Stimulated activated CD4-positive, alpha-beta T cell treated with anti-CD3 and anti-CD28 coated beads, Interleukin-1b, Interleukin-23, amount 100 ng/mL, for 1 hour (primary cell): Measurements from ENCODE around the gene RPS14.

Experiments used
- DNase-seq, 2 donors: peaks; one replicate each; pipeline ENCODE4 v3.0.0-alpha.2; 2020; ENCODE audit warnings: low read depth in 2 of 2

The RPS14 gene

DNA sequence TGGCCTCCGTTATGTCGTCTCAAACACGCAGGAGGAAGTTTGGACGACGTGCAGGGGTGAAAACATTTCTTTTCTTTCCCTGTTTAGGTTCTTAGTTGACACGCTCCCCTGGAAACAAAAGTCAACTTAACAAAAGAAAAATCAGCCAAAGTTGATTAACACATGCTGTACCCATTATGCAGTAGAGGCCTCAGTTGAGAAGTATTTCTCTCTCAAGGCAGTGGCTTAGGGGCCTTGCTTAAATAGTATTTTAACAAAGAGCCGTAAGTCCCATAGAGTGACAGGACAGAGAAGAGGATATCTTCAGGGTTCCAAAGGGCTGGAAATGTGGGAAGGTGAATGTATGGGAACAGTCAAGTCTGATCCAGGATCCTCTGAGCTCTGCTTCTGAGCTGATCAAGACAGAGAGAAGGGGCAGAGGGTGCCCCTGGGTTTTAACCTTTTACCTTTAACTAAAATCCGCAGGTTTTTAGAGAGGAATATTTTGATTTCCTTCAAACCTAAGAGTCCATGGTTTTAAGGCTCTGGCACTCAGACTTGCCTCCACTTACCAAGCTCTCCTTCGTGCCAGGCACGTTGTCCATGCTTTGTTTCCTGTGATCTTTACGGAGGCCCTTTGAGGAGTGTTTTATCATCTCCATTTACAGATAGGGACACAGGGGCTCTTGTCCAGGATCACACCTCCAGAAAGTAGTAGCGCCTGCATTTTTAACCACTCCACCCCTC is 36.2 kb downstream of the RPS14 start:
- DNase-seq, result no peak

DNA sequence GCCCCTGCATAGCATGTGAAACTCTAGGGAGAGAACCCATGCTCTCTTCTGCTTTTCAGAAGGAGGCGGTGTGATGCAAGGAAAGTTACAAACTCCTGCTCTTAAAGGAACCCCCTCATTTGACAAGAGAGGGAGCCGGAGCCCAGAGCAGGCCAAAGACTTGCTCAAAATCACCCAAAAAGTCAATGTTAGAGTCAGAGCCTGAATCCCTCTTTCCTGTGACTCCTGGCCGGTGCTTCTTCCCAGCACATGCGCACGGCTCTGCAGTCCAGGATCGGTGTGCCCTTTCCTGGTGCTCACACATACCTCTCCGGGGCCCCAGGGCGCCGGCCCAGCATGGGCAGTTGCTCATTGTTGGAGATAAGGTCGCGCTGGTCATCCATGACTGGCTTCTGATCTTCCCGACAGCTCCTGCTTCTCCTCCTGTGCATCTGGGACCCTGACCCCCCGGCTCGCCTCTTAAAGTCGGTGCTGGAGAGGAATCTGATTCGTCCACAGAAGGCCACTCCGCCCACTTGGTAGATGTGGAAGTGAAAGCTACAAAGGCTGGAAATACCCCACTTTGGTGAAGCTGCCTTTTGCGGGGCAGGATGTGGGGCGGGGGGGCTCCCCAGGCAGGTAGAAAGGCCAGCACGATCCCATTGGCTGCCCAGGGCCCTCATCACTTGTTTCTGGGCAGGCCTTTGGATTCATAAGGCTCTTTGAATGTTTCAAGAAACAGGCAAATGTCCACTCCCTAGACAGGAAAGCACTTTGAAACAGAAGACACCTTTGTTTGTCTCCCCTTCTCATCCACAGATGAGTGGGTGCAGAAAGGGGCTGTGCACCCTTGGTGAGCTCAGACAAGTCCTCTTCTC is 37.0 kb downstream of the RPS14 start, which contains the start of gene CD74:
CD74 (minus strand) TSS at position 592 of the 857 bp plus-strand sequence; CDS start at position 431, 161 bp downstream.
- DNase-seq, result peak; percentile 78 to 80

DNA sequence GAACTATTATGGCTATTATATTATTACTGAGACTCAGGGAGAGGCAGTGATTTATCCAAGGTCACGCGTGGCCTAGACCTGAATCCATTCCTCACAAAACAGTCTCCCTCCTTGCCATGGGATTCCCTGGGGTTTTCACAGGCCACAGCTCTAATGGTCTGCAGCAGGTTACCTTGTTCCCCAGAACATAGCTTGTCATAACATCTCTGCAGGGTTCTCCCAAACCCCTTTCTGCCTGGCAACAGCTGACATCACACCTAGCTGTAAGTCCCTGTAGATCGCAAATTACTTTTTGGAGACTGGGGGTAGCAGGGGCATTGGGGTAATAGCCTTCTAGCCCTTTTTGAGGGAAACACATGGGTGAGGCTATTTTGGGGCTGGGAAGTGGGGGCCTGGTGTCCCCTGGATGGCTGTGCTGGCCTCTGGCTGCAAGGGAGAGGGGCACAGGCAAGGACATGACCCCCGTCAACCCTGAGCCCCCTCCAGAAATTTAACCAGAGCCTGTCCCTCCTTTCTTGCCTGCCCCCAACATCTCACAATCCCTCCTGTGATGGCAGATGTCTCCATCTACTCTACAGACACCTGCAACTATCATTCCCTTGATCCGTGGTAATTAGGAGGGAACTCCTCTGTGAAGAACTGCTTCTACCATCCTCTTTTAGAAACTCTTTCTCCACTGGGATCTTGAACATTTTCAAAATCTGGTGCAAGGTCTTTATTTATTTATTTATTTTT is 38.1 kb downstream of the RPS14 start:
- peak; percentile 20 to 41 for DNase-seq

DNA sequence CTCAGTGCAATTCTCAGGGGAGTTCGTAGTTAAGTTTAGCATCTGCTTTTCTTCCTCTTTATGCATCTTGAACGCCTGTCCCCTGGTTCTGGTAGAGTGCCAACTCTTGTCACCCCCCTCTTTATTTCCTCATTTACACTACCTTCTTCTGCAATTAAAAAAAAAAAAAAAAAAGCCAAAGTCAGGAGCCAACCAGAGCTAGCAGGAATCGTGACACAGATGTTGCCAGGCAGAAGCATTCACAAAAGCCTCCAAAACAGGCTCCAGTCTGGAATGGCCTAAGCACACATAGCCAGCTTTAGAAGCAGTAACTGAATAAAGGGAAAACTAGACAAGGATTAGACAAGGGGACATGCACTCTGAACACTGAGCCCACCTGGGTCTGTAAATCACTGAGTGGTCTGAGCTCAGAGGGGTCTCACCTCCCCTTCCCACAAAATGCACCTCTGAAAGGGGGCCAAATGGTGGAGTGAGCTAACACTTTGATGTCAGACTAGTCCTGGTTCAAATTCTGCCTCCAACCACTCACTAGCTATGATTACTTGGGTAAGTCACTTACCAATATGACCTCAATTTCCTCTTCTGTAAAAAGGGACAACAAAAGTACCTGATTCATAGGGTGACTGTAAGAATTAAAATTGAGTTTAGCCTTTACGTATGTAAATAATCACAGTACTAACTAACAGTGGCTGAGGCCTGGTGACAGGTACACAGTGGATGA is 38.9 kb downstream of the RPS14 start:
- no peak for DNase-seq

DNA sequence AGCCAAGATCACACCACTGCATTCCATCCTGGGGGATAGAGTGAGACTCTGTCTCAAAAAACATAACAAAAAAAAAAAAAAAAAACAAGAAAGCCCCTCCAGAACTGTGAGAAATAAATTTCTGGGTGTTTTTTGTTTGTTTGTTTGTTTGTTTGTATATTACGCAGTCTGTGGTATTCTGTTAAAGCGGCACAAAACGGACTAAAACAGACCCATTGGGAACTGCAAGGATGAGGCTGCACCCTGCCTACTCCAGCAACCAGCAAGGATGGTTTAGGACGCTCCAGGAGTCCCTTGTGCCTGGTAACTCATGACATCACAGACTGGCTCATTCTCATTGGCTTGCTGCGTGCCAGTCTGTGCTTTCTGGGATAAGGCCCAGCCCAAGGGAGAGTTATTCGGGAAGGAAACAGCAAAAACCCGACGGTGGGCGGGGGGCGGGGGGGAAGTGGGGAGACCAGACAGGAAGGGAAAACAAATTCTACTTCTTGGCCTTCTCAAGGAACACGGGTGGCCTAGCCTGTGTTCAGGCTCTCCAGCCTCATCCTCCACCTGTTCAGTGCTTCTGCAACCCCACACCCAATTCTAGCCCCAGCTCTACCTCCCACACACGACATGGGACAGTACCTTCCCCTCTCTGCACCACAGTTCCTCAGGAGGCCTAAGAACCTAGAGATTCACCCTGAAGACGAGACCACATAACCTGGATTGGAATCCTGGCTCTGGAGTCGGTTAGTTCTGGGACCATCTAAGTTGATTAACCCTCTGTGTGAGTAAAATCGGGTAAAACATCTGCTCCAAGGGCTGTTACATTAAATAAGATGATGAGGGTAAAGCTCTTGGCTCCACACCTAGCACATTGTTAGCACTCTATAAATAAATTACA is 39.7 kb downstream of the RPS14 start:
- DNase-seq, result no peak

DNA sequence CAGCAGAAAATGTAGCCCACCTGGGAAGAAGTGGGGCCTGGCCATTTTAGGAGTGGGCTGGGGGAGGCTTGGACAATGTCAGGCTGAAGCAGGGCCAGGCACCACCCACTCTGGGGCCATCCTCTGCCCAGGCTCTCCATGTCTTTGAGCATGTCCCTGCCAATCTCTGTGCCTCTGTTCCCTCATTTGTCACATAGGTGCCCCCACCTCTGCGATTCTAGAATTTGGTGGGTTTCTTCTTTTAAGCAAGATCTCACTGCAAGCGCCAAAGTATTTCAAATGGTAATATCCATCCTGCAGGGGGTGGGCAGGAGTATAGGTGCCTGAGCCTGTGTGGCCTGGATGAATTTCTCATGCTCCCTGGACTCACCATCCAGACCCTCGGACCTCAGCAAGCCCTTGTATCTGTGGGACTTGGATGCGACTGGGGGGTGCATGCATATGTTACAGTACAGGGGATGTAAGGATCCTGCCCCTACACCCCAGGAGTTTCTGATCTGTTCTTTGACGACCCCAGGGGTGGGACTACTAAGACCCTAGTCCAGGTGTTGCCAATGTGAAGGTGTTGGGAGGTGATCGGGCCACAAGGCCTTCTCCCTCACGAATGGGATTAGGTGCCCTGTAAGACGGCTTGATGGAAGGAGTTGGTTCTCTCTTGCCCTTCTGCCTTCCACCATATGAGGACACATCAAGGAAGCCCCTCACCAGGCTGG is 41.2 kb downstream of the RPS14 start:
- DNase-seq, result no peak

DNA sequence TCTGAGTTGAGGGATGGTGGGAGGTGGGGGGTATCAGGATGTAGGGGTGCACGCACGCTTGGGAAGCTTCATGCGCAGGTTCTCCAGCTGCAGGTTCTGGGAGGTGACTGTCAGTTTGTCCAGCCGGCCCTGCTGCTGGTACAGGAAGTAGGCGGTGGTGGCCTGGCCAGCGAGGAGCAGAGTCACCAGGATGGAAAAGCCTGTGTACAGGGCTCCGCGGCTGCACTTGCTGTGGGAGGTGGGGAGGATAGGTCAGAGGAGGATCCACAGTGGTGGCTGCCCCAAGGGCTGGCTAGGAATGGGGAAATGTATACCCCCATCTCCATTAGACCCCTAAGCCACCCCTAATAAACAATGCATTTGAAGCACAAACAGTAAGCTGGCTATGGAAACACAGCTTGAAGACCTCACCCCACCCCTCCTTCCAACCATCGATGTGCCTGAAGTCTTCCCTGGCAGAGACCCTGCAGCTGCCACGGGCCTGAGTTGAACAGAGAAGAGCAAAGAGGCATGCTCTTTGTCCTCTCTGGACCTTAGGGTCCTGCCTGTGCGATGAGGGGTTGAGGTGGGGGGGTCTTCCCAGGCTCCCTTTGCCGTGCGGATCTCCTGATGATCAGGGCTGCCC is 42.3 kb downstream of the RPS14 start:
- no peak for DNase-seq

DNA sequence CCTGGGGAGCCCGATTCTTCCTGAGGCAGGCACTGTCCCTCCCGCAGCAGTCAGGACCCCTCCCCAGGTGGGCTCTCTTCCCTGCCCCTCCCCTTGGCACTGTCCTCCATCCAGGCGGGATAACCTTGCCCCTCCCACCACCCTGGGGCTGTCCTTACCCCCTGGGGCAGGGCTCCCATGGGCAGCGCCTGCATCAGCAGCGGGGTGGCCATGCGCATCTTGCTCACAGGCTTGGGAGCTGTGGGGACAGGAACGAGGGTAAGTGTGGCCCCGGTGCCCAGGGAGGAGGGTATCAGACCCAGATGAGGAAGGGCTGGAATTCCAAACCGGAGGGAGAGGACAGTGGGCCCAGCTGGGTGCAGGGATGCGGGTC is 42.8 kb downstream of the RPS14 start:
- DNase-seq, result no peak

DNA sequence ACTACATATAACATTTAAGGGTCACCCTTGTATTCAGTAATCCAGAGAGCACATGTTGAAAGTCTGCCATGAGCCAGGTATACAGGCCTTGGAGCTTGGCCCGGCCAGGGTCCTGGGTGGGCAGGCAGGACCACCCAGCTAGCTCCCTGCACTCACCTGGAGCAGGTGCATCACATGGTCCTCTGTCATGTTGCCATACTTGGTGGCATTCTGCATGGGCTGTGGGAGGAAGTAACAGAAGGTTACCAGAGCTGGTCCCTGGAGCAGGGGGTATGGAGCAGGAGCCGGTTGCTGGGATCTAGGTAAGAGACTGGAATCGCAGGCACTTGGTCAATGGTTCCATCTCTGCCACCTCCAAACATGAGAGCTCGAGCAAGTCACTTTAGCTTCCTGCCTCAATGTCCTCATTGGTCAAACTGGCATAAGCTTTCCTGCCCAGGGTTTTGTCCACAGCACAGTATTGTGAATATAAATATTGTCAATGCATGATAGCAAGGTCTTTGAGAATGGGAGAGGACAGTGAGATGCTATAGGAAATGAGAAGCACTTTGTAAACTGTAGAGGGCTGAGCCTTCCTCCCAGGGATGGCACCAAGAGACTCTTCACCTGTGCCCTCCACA is 43.3 kb downstream of the RPS14 start:
- DNase-seq, result no peak

DNA sequence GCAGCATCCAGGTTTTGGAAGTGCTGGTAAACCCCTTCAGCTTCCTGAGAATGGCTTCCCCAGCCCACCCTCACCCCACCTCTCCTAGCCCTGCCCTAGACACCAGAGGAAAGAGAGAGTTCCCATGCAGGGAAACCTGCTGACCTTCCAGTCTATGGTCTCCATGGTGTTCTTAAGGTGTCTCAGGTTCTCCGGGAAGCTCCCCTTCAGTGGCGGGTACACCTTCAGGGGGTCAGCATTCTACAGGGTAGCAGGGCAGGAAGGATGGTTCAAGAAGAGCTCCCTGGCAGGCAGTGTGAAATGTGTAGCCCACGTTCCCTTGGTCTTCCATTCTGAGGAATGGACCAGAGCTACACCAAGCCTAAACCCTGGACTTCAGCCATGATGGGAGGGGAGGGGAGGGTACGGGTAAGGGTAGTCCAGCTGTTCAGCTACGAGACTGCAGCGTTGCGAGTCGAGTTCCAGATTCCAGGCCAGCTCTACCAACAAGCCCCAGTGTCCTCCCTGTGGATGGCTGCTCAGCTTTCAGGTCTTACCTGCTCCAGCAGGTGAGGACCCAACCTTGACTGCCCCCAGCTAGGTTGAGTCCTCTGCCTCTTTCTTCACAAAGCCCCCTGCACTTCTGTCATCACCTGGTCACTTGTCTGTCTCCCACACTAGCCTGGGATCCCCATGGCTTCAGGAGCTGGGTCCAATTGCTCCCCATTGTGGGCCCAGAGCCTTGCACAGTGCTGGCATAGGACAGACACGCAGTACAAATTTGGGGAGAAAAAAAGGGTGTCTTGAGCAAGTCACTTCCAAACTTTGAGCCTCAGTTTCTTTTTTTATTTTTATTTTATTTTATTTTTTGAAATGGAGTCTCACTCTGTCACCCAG is 44.4 kb downstream of the RPS14 start:
- DNase-seq, result no peak

DNA sequence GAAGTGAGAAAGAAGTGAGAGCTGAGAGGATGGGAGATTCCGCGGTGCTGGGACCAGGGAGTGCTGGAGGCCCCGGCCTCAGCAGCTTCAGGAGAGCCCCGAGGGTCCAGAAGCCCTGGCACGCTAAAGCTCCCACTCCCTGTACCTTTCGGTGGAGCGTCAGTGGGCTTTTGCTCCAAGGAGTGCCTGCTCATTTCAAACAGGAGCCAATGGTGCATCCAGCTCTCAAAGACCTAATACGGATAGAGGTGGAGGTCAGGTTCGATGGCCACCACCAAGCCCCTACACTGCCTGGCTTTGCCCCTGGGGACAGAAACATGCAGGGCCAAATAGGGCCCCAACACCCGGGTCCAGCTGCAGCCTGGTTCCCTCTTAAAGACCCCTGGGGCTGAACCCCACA is 45.0 kb downstream of the RPS14 start:
- DNase-seq, result no peak

DNA sequence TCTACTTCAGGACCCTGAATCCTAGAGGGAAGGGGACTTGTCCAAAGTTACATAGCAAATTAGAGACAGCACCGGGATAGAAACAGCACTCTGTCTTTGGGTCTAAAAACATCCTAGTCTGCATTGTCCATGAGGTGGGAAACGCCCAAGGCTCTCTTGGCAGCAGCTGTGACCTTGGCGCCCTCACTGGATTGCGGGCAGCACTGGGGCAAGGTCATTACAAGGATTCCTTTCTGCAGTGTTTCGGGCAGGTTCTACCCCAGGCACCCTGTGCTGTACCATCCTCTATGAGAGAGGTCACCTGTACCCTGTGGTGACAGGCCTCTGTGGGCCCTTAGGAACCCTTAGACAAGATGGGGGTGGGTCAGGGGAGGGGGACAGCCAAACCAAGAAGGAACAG is 45.4 kb downstream of the RPS14 start:
- DNase-seq, result no peak

DNA sequence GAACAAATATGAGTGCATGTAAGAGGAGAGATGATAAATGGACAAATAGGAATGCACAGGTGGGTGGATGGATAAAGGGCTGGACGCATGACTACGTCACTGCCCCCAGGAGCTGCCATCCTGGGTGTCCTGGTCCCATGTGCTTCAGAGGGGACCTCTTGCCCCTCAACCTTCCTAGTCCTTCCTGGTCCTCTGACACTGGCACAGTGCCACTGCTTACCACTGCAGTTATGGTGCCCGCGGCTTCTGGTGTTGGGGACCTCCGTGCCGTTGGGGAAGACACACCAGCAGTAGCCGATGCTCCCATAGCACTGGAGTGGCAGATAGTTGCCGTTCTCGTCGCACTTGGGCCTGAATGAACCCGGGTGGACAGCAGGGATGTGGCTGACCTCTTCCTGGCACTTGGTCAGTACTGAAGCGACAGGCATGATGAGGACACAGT is 46.6 kb downstream of the RPS14 start:
- DNase-seq, result no peak

DNA sequence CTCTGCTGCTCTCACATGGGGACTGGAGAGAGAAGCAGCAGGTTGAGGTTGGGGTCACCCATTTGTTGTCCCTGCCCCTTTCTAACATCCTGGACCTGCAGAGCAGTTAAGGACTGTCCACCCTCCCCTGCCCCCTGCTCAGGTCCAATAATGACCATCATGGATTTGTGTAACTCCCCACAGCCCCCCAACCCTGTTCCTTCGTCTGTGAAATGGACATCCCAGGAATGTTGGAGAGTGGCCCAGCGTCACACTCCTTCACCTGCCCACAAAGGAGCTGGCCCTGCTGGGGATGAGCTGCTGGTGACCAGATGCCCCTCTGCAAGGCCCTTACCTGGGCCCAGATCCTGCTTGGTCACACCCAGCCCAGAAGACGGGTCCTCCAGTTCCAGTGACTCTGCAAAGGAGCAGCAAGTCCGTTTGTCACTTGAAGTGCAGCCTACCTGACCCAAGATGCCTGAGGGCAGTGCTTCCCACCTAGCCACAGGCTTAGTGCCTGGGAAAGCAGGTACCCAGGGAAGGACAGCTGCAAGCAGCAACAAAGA is 47.2 kb downstream of the RPS14 start:
- no peak for DNase-seq

DNA sequence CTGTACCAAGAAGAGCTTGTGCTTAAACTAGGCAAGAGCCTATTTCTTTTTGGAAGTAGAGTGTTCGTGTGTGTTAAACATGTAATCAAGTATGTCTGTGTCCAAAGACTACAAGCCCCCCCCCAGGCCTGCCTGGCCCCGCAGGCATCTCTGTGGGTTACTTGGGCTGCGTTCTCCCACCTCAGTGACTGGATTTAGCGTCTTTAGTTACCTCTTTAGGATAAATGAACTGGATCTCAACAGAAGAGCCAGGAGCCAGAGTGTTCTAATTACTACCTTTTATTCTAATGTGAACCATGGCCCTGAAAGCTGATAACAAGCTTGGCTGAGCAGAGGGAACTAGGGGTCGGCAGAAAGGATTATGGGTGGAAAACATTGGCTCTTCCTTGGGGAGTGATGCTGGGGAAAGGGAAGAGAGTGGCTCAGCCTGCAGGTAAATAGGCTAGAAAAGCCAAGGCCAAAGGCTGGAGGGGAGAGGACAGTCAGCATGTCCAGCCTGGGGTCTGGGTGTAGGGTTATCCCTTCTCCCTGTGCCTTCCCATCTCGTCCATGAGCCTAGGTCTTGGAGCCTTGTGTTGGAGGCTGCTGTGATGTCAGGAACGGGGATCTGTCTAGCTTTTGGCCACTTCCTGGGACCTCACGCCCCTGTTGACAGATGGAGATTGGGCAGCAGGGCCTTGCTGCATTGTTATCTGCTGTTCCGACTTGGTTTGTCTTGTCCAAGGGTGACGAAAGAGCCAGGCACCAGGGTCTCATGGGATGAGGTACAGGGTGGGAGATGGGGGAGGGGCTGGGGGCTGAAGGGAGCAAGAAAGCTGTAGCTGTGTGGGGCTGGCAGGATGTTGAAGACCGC is 47.9 kb downstream of the RPS14 start:
- DNase-seq, result no peak

DNA sequence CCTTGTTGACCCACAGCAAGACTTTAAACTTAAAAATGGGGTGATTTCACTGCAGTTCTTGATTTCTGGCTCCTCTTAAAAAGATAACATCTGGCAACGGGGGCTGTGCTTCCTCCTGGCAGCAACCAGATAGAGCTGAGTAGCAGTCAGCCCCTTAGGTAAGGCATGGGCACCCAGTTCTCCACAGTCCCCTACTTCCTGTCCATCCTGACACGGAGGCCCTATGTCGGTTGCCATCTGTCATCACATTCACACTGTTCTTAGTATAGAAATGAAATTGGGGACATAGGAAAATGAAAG is 48.5 kb downstream of the RPS14 start:
- no peak for DNase-seq
